Peyer's patch (tissue), 4 donors: ENCODE measurements around the gene HOXC11. TPM values are rescaled to one million over a fixed set of nuclear protein-coding genes. Genes with fewer than 3 reads are reported as not detected.

ENCODE experiments used
- DNase-seq, 3 donors: peaks; one replicate each; pipeline ENCODE4 v3.0.0-alpha.2; 2017 to 2019
- H3K27ac ChIP-seq, 4 donors: fragments of 200-600 bp; sonication (generic); one replicate each; pipeline ENCODE4 v1.5.1; 2016 to 2019
- H3K27me3 ChIP-seq, 2 donors: fragments of 200-600 bp; sonication (generic); one replicate each; pipeline ENCODE4 v1.5.1; 2019
- H3K36me3 ChIP-seq, 3 donors: fragments of 200-600 bp; sonication (generic); one replicate each; pipeline ENCODE4 v1.5.1; 2016 to 2019
- H3K4me1 ChIP-seq, 4 donors: fragments of 200-600 bp; sonication (generic); one replicate each; pipeline ENCODE4 v1.5.1; 2016 to 2019
- H3K4me3 ChIP-seq, 4 donors: fragments of 200-600 bp; sonication (generic); 1 replicate in 3 of 4; 2 replicates in 1 of 4; pipeline ENCODE4 v1.5.1; 2016 to 2019; ENCODE audit warnings: mild to moderate bottlenecking in 1 of 4
- H3K9me3 ChIP-seq, 4 donors: fragments of 200-600 bp; sonication (generic); one replicate each; pipeline ENCODE4 v1.5.1; 2016 to 2019; ENCODE audit warnings: mild to moderate bottlenecking in 1 of 4
- CTCF ChIP-seq, 6 experiments: fragments of 450-650 bp in 4 of 6; fragments of 200-600 bp in 2 of 6; sonication (generic) in 1 of 6; IDR thresholded peaks; one replicate each; pipeline ENCODE4 v1.5.1; 2017 to 2019; ENCODE audit warnings: antibody characterized with exemption in 6 of 6, mild to moderate bottlenecking in 3 of 6, moderate library complexity in 1 of 6
- POLR2A ChIP-seq, 2 donors: fragments of 450-650 bp; IDR thresholded peaks; one replicate each; pipeline ENCODE4 v1.5.1; 2017; ENCODE audit warnings: antibody characterized with exemption in 2 of 2, mild to moderate bottlenecking in 2 of 2, moderate library complexity in 2 of 2
- total RNA-seq, 4 donors: library from RNA; depleted of rRNA; stranded (reverse); fragments of >200 nt; gene quantifications; one replicate each; pipeline ENCODE4 v1.1.0, GENCODE V29; 2016

The HOXC11 gene
- total RNA-seq, 4 donors from 2014 or later = 0.40 to 0.76 (median 0.70) TPM; not detected in 1

- peaks cover 0 to 11% (median 0%) of the 10 kb centered on the region in 4 donors for H3K9me3 ChIP-seq
- H3K4me1 ChIP-seq = peaks cover 0 to 24% (median 10%) of the 10 kb centered on the region in 4 donors
- DNase-seq = no peak
- H3K36me3 ChIP-seq = no peaks in the 10 kb centered on the region
- TF ChIP-seq POLR2A (IDR thresholded peaks at IDR 0.05) (no peak), CTCF (IDR thresholded peaks at IDR 0.05) (no peak)
- no peak overlapping the region for H3K4me3 ChIP-seq
- H3K27ac ChIP-seq = no peak overlapping the region
- peaks cover 0 to 55% of the 10 kb centered on the region in 2 donors for H3K27me3 ChIP-seq
These were observed 10.0 kb downstream of the HOXC11 start for GRCh38 chr12:53982648-53983567.

- no peak for DNase-seq
- Histone ChIP-seq H3K9me3 (peaks cover 0 to 11% (median 0%) of the 10 kb centered on the region in 4 donors), H3K36me3 (no peaks in the 10 kb centered on the region), H3K27me3 (peaks cover 0 to 48% of the 10 kb centered on the region in 2 donors), H3K4me3 (no peak overlapping the region), H3K27ac (no peak overlapping the region), H3K4me1 (peaks cover 0 to 17% (median 9%) of the 10 kb centered on the region in 4 donors)
- TF ChIP-seq POLR2A (IDR thresholded peaks at IDR 0.05) = no peak
- no peak for TF ChIP-seq CTCF (IDR thresholded peaks at IDR 0.05)
These were observed 10.6 kb downstream of the HOXC11 start for GRCh38 chr12:53983568-53983949.

- H3K9me3 ChIP-seq = peaks cover 0 to 11% (median 0%) of the 10 kb centered on the region in 4 donors
These were observed 11.1 kb downstream of the HOXC11 start for GRCh38 chr12:53983950-53984572.

GRCh38 chr12:53984901-53985691, 12.2 kb downstream of the HOXC11 start, which contains the start of gene HOXC10:
HOXC10 (plus strand) TSS chr12:53985146; CDS start chr12:53985260, 114 bp downstream.
- Histone ChIP-seq H3K4me1 (peaks cover 0 to 28% (median 10%) of the 10 kb centered on the region in 4 donors), H3K4me3 (peak within 1 kb of the TSS; percentile 14 to 46 (median 34)), H3K9me3 (peaks cover 0 to 11% (median 0%) of the 10 kb centered on the region in 4 donors), H3K36me3 (no peaks in the 10 kb centered on the region), H3K27ac (peak within 1 kb of the TSS; percentile 0 to 51 (median 22)), H3K27me3 (peaks cover 0 to 60% of the 10 kb centered on the region in 2 donors)
- TF ChIP-seq CTCF (IDR thresholded peaks at IDR 0.05) (peak in 5 of 6 experiments; percentile 47 to 77 (median 60)), POLR2A (IDR thresholded peaks at IDR 0.05) (no peak)
- peak; percentile 72 to 93 (median 89) for DNase-seq

More at GRCh38 chr12:53983950-53984572, 11.1 kb downstream of the HOXC11 start:
- Histone ChIP-seq H3K27ac (no peak overlapping the region), H3K36me3 (no peaks in the 10 kb centered on the region), H3K4me3 (no peak overlapping the region), H3K4me1 (peaks cover 0 to 19% (median 9%) of the 10 kb centered on the region in 4 donors), H3K27me3 (peaks cover 0 to 51% of the 10 kb centered on the region in 2 donors)
- no peak for DNase-seq
- TF ChIP-seq POLR2A (IDR thresholded peaks at IDR 0.05) (no peak), CTCF (IDR thresholded peaks at IDR 0.05) (no peak)

GRCh38 chr12:53985692-53985993, 12.7 kb downstream of the HOXC11 start:
- H3K27ac ChIP-seq = peak overlapping the region in 3 of 4 donors; percentile 0 to 51 (median 42)
- DNase-seq = no peak

More at GRCh38 chr12:53985692-53985993, 12.7 kb downstream of the HOXC11 start:
- H3K36me3 ChIP-seq = no peaks in the 10 kb centered on the region
- H3K4me3 ChIP-seq = peak overlapping the region; percentile 14 to 46 (median 34)
- H3K9me3 ChIP-seq = peaks cover 0 to 11% (median 0%) of the 10 kb centered on the region in 4 donors
- no peak for TF ChIP-seq POLR2A (IDR thresholded peaks at IDR 0.05)
- TF ChIP-seq CTCF (IDR thresholded peaks at IDR 0.05) = no peak
- peaks cover 0 to 34% (median 10%) of the 10 kb centered on the region in 4 donors for H3K4me1 ChIP-seq
- peaks cover 0 to 63% of the 10 kb centered on the region in 2 donors for H3K27me3 ChIP-seq
